ENCODE measurements around the gene C2orf66.

DNA sequence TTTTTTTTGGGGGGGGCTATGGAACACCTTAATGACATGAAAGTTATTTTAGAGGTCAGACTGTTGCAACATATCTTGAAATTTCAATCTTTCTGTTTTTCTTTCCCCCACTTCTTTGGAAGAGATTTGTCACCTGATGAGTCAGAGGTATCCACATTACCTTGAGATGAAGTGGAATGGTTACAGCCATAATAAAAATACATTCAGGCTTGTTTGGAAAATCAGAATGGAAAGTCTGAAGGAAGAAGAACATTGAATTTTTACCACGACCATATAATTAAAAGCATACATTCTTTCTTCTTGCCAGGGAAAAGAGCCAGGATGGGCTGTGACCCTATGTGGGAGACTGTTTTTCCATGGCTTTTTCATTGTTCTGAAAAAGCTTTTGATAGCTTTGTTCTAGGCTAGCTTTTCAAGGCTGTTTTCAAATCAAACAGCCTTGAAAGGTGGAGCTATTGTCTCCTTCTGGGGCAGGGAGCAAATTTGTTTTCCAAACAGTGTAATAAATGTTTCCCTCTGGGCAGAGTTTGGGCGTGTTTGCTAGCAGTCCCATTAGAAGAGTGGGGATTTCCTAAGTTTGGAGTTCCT lies 7.4 kb downstream of the C2orf66 start:
- no peak for TF ChIP-seq POLR2AphosphoS5 (IDR thresholded peaks at IDR 0.05; ENCODE audit: low read depth, low read length)
- no peak for TF ChIP-seq TAF1 (IDR thresholded peaks at IDR 0.05; ENCODE audit: borderline replicate concordance, insufficient read depth, low read length)
- TF ChIP-seq REST (IDR thresholded peaks at IDR 0.05; ENCODE audit: insufficient read depth in 1 of 2, low read depth in 2 of 2, low read length in 2 of 2): no peak
